ENCODE results near the gene CDC42BPA. TPM values are rescaled to one million over a fixed set of nuclear protein-coding genes. Genes with fewer than 3 reads are reported as not detected.
A peak's percentile ranks its signal among the peaks of the same experiment; 100 is the strongest.

Gene CDC42BPA
- polyA plus RNA-seq, 1 donor (not counting 4 experiments of a cell fraction or from before 2014, with no cell fraction given), result 9.2 TPM

- no peak overlapping the region for H3K4me3 ChIP-seq (ENCODE audit: control insufficient read depth in 2 of 3, extremely low read depth in 1 of 3, insufficient read depth in 2 of 3, low read depth in 1 of 3, low read length in 3 of 3)
- no peak for TF ChIP-seq CTCF (optimal IDR thresholded peaks at IDR 0.05 in 1 of 3, IDR thresholded peaks at IDR 0.05 in 1 of 3, conservative IDR thresholded peaks at IDR 0.05 in 1 of 3; ENCODE audit: extremely low read depth in 1 of 3, insufficient read depth in 2 of 3, low read length in 3 of 3)
- TF ChIP-seq EZH2 (IDR thresholded peaks at IDR 0.05; ENCODE audit: low read length), result no peak
- H3K4me2 ChIP-seq (ENCODE audit: control insufficient read depth, extremely low read depth, insufficient read depth, low read depth, low read length), result peak overlapping the region; percentile 65
- H3K9me1 ChIP-seq (ENCODE audit: control insufficient read depth, extremely low read depth, insufficient read depth, low read length), result no peaks in the 10 kb centered on the region
- H3K4me1 ChIP-seq (ENCODE audit: control insufficient read depth, extremely low read depth, insufficient read depth, low read length), result peaks cover 16% of the 10 kb centered on the region
- H3K9ac ChIP-seq (ENCODE audit: control insufficient read depth, extremely low read depth, insufficient read depth, low read length), result no peak overlapping the region
- dilution Hi-C loops (cut with MboI; ENCODE audit: extremely low pct_ligation_motif_present, low sequenced_read_pairs), result no loop called here
- no peaks in the 10 kb centered on the region for H3K9me3 ChIP-seq (ENCODE audit: control insufficient read depth, low read depth, low read length)
- H3K79me2 ChIP-seq (ENCODE audit: control insufficient read depth, insufficient read depth, low read length), result peaks cover 52% of the 10 kb centered on the region
- no peaks in the 10 kb centered on the region for H4K20me1 ChIP-seq (ENCODE audit: control insufficient read depth, extremely low read depth, insufficient read depth, low read length)
- DNase-seq (ENCODE audit: low read depth, low spot score) (no peak), FAIRE-seq (no peak)
- H2AFZ ChIP-seq (ENCODE audit: control insufficient read depth, low read length), result no peak overlapping the region
- H3K27ac ChIP-seq (ENCODE audit: control insufficient read depth, insufficient read depth, low read length), result peak overlapping the region; percentile 48
- H3K36me3 ChIP-seq (ENCODE audit: control insufficient read depth in 2 of 2, extremely low read depth in 1 of 2, insufficient read depth in 2 of 2, low read length in 2 of 2), result no peaks in the 10 kb centered on the region
- H3K27me3 ChIP-seq (ENCODE audit: control insufficient read depth, extremely low read depth, insufficient read depth, low read length), result no peaks in the 10 kb centered on the region
Observed at GRCh38 chr1:227299688-227300087, 18.6 kb downstream of the CDC42BPA start.

- Histone ChIP-seq H3K9me3 (ENCODE audit: control insufficient read depth, low read depth, low read length) (no peaks in the 10 kb centered on the region), H3K27ac (ENCODE audit: control insufficient read depth, insufficient read depth, low read length) (peak overlapping the region; percentile 48), H3K79me2 (ENCODE audit: control insufficient read depth, insufficient read depth, low read length) (peaks cover 52% of the 10 kb centered on the region), H3K9ac (ENCODE audit: control insufficient read depth, extremely low read depth, insufficient read depth, low read length) (peak overlapping the region; percentile 2), H4K20me1 (ENCODE audit: control insufficient read depth, extremely low read depth, insufficient read depth, low read length) (no peaks in the 10 kb centered on the region), H3K9me1 (ENCODE audit: control insufficient read depth, extremely low read depth, insufficient read depth, low read length) (no peaks in the 10 kb centered on the region), H3K4me2 (ENCODE audit: control insufficient read depth, extremely low read depth, insufficient read depth, low read depth, low read length) (peak overlapping the region; percentile 65), H2AFZ (ENCODE audit: control insufficient read depth, low read length) (no peak overlapping the region), H3K4me1 (ENCODE audit: control insufficient read depth, extremely low read depth, insufficient read depth, low read length) (peaks cover 16% of the 10 kb centered on the region), H3K36me3 (ENCODE audit: control insufficient read depth in 2 of 2, extremely low read depth in 1 of 2, insufficient read depth in 2 of 2, low read length in 2 of 2) (no peaks in the 10 kb centered on the region), H3K27me3 (ENCODE audit: control insufficient read depth, extremely low read depth, insufficient read depth, low read length) (no peaks in the 10 kb centered on the region), H3K4me3 (ENCODE audit: control insufficient read depth in 2 of 3, extremely low read depth in 1 of 3, insufficient read depth in 2 of 3, low read depth in 1 of 3, low read length in 3 of 3) (peak overlapping the region in 1 of 3 experiments; percentile 29)
- dilution Hi-C loops (cut with MboI; ENCODE audit: extremely low pct_ligation_motif_present, low sequenced_read_pairs), result no loop called here
- DNase-seq (ENCODE audit: low read depth, low spot score) (no peak), FAIRE-seq (no peak)
- TF ChIP-seq EZH2 (IDR thresholded peaks at IDR 0.05; ENCODE audit: low read length) (no peak), CTCF (optimal IDR thresholded peaks at IDR 0.05 in 1 of 3, IDR thresholded peaks at IDR 0.05 in 1 of 3, conservative IDR thresholded peaks at IDR 0.05 in 1 of 3; ENCODE audit: extremely low read depth in 1 of 3, insufficient read depth in 2 of 3, low read length in 3 of 3) (no peak)
Observed at GRCh38 chr1:227299241-227299627, 19.1 kb downstream of the CDC42BPA start.
